HEK293 (cell line): ENCODE measurements around the gene DNAH8.

Experiments used
- CTCF ChIA-PET: fragments of 350-600 bp; formaldehyde crosslinking; extraction: SDS; loops from one replicate; lab custom pipeline; 2021; ENCODE audit warnings: antibody characterized with exemption; lab: Yijun Ruan, JAX
- POLR2A ChIA-PET: fragments of 300-600 bp; formaldehyde crosslinking; extraction: SDS; loops from one replicate; lab custom pipeline; 2020; ENCODE audit warnings: antibody characterized with exemption, inconsistent platforms; lab: Yijun Ruan, JAX
- H3K27ac ChIP-seq: fragments of 200-500 bp; sonication (Bioruptor generic); 2 replicates; pipeline ENCODE4 v1.5.1; 2014; ENCODE audit warnings: low read depth, low read length, control low read depth, inconsistent platforms; ENCODE audit errors: extremely low read depth
- H3K36me3 ChIP-seq, 2 experiments: fragments of 200-500 bp in 1 of 2; sonication (Bioruptor generic) in 1 of 2; 1 replicate in 1 of 2; 2 replicates in 1 of 2; pipeline ENCODE4 v1.5.1; 2014 to 2017; ENCODE audit warnings: inconsistent platforms in 2 of 2, low read length in 2 of 2; ENCODE audit not compliant: control insufficient read depth in 2 of 2, insufficient read depth in 1 of 2
- H3K4me1 ChIP-seq: fragments of 200-500 bp; sonication (Bioruptor generic); 2 replicates; pipeline ENCODE4 v1.5.1; 2014; ENCODE audit warnings: mild to moderate bottlenecking, low read length, inconsistent platforms; ENCODE audit not compliant: control insufficient read depth, insufficient read depth
- H3K4me3 ChIP-seq: 2 replicates; pipeline ENCODE4 v1.5.1; 2011; ENCODE audit warnings: low read depth, mild to moderate bottlenecking, control low read depth, low read length, moderate library complexity
- H3K9me3 ChIP-seq: fragments of 200-500 bp; sonication (Bioruptor generic); 2 replicates; pipeline ENCODE4 v1.5.1; 2014; ENCODE audit warnings: low read depth, low read length, inconsistent platforms; ENCODE audit not compliant: control insufficient read depth, insufficient read depth
- GLI4 ChIP-seq: fragments of 450-650 bp; formaldehyde crosslinking; IDR thresholded peaks from 2 replicates; pipeline ENCODE4 v1.5.1; 2016; ENCODE audit warnings: missing biosample characterization, missing genetic modification characterization
- GLIS1 ChIP-seq: fragments of 450-650 bp; formaldehyde crosslinking; IDR thresholded peaks from 2 replicates; pipeline ENCODE4 v1.5.1; 2016; ENCODE audit warnings: missing biosample characterization, missing genetic modification characterization
- HOXC10 ChIP-seq: sonication (generic); formaldehyde crosslinking; IDR thresholded peaks from 2 replicates; pipeline ENCODE4 v1.8.1; 2023; ENCODE audit warnings: mild to moderate bottlenecking, missing genetic modification reagents
- KLF7 ChIP-seq: fragments of 450-650 bp; formaldehyde crosslinking; IDR thresholded peaks from 2 replicates; pipeline ENCODE4 v1.5.1; 2016; ENCODE audit warnings: missing biosample characterization, missing genetic modification characterization, borderline replicate concordance
- MEIS1 ChIP-seq: sonication (generic); formaldehyde crosslinking; IDR thresholded peaks from 2 replicates; pipeline ENCODE4 v1.8.1; 2022; ENCODE audit warnings: missing genetic modification reagents, mild to moderate bottlenecking, borderline replicate concordance
- TCF7L2 ChIP-seq: IDR thresholded peaks from 2 replicates; pipeline ENCODE4 v1.6.1; 2011; ENCODE audit warnings: low read depth, mild to moderate bottlenecking, inconsistent platforms, low read length, moderate library complexity, borderline replicate concordance
- ZBTB20 ChIP-seq: fragments of 450-650 bp; formaldehyde crosslinking; IDR thresholded peaks from 2 replicates; pipeline ENCODE4 v1.5.1; 2016; ENCODE audit warnings: missing biosample characterization, missing genetic modification characterization
- ZBTB48 ChIP-seq: fragments of 450-650 bp; formaldehyde crosslinking; IDR thresholded peaks from 2 replicates; pipeline ENCODE4 v1.5.1; 2016; ENCODE audit warnings: missing biosample characterization, missing genetic modification characterization
- ZNF175 ChIP-seq: fragments of 450-650 bp; formaldehyde crosslinking; IDR thresholded peaks from 2 replicates; pipeline ENCODE4 v1.5.1; 2016; ENCODE audit warnings: missing biosample characterization, missing genetic modification characterization
- ZNF211 ChIP-seq: fragments of 450-650 bp; formaldehyde crosslinking; IDR thresholded peaks from 2 replicates; pipeline ENCODE4 v1.5.1; 2016; ENCODE audit warnings: low read depth, missing biosample characterization, missing genetic modification characterization
- ZNF266 ChIP-seq: fragments of 450-650 bp; formaldehyde crosslinking; IDR thresholded peaks from 2 replicates; pipeline ENCODE4 v1.5.1; 2016; ENCODE audit warnings: missing biosample characterization, missing genetic modification characterization, low read depth
- ZNF292 ChIP-seq: fragments of 450-650 bp; formaldehyde crosslinking; IDR thresholded peaks from 2 replicates; pipeline ENCODE4 v1.5.1; 2016; ENCODE audit warnings: low read depth, missing biosample characterization, missing genetic modification characterization, borderline replicate concordance
- ZNF311 ChIP-seq: fragments of 450-650 bp; formaldehyde crosslinking; IDR thresholded peaks from 2 replicates; pipeline ENCODE4 v1.5.1; 2017; ENCODE audit warnings: missing biosample characterization, missing genetic modification characterization, borderline replicate concordance
- ZNF521 ChIP-seq: fragments of 450-650 bp; formaldehyde crosslinking; IDR thresholded peaks from 2 replicates; pipeline ENCODE4 v1.5.1; 2017; ENCODE audit warnings: missing biosample characterization, mild to moderate bottlenecking, missing genetic modification characterization
- ZNF561 ChIP-seq: fragments of 450-650 bp; IDR thresholded peaks from 2 replicates; pipeline ENCODE4 v1.5.1; 2018; ENCODE audit warnings: missing biosample characterization, missing genetic modification characterization, borderline replicate concordance
- ZNF670 ChIP-seq: fragments of 450-650 bp; formaldehyde crosslinking; IDR thresholded peaks from 2 replicates; pipeline ENCODE4 v1.5.1; 2016; ENCODE audit warnings: missing biosample characterization, missing genetic modification characterization, low read depth
- ZNF677 ChIP-seq: fragments of 450-650 bp; IDR thresholded peaks from 2 replicates; pipeline ENCODE4 v1.5.0; 2018; ENCODE audit warnings: missing biosample characterization, mild to moderate bottlenecking, missing genetic modification characterization, moderate library complexity
- ZNF707 ChIP-seq: fragments of 450-650 bp; formaldehyde crosslinking; IDR thresholded peaks from 2 replicates; pipeline ENCODE4 v1.5.1; 2016; ENCODE audit warnings: missing biosample characterization, missing genetic modification characterization
- ZNF76 ChIP-seq: fragments of 450-650 bp; formaldehyde crosslinking; IDR thresholded peaks from 2 replicates; pipeline ENCODE4; 2016; ENCODE audit warnings: low read depth, missing biosample characterization, missing genetic modification characterization, borderline replicate concordance
- ZSCAN16 ChIP-seq: fragments of 450-650 bp; formaldehyde crosslinking; IDR thresholded peaks from 2 replicates; pipeline ENCODE4 v1.5.1; 2016; ENCODE audit warnings: missing biosample characterization, missing genetic modification characterization
- TF ChIP-seq, protein P1 (sequence below): fragments of 450-650 bp; formaldehyde crosslinking; IDR thresholded peaks from 2 replicates; pipeline ENCODE4 v1.5.1; 2016; ENCODE audit warnings: missing biosample characterization, missing genetic modification characterization
- TF ChIP-seq, protein P2 (sequence below): IDR thresholded peaks from 2 replicates; pipeline ENCODE4 v1.6.1; 2011; ENCODE audit warnings: mild to moderate bottlenecking, low read depth, low read length, borderline replicate concordance

The DNAH8 gene

DNA sequence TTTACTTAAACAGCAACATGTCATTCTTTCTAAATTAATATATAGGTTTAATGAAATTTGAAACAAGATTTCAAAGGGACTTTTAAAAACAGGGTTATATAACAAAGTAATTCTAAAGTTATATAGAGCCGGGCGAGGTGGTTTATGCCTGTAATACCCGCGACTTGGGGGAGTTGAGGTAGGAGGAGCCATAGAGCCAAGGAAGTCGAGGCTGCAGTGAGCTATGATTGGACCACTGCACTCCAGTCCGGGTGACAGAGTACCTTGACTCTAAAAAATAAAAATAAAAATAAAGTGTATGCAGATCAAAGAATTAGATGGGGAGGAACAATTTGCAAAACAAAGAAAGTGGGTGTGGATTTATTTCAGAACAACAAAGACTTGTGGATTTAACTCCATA is 182.4 kb downstream of the DNAH8 start:
- TF ChIP-seq, protein P1, sequence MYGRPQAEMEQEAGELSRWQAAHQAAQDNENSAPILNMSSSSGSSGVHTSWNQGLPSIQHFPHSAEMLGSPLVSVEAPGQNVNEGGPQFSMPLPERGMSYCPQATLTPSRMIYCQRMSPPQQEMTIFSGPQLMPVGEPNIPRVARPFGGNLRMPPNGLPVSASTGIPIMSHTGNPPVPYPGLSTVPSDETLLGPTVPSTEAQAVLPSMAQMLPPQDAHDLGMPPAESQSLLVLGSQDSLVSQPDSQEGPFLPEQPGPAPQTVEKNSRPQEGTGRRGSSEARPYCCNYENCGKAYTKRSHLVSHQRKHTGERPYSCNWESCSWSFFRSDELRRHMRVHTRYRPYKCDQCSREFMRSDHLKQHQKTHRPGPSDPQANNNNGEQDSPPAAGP (tag by site-specific recombination), result no peak
- TF ChIP-seq ZBTB48 (tag by site-specific recombination), result no peak
- TF ChIP-seq ZBTB20 (tag by site-specific recombination), result no peak
- no peak for TF ChIP-seq GLIS1 (tag by site-specific recombination)
- TF ChIP-seq ZNF311 (tag by site-specific recombination), result no peak
- CTCF ChIA-PET, result interaction anchor here (1.9 kb wide), 1 partner anchor 25 kb away, joined by 5 read pairs; no protein-coding TSS in a partner anchor
- POLR2A ChIA-PET, result no interaction called here

DNA sequence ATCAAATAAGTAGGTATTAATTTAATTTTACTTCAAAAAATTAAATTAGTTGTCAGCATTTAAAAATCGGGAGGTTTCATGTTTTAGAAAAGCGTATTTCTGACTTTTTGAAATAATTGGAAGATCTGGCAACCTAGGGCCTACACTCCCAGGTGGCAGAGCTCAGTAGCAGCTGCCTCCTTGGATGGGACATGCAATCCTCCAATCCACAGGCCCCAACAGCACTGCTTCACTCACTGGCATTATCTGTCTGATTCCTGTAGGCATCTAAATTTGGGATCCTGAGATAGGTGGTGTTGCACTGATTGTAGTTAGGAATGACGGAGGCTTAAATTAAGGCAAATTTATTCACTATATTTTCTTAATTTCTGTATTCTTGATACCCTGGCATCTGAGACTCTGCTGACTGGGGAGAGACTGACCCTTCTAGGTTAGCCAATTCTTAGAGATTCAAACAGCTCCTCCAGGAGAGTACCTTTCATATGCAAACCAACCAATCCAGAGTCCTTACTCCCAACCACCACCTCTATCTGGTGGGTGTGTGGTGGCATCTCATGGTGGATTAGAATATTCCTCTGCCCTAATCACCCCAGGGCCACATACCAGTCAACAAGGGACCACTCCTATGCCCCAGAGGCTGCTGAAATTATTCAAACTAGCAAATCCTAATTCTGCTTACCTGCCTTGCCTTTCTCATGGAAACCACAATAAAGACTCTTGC is 186.9 kb downstream of the DNAH8 start:
- Histone ChIP-seq H3K36me3 (no peaks in the 10 kb centered on the region), H3K27ac (no peak overlapping the region), H3K4me3 (no peak overlapping the region), H3K4me1 (no peaks in the 10 kb centered on the region), H3K9me3 (no peaks in the 10 kb centered on the region)
- CTCF ChIA-PET, result interaction anchor here (0.6 to 2.4 kb wide), 4 partner anchors 11 to 403 kb away, joined by 3 to 12 read pairs (median 4); no protein-coding TSS in a partner anchor
- POLR2A ChIA-PET, result no interaction called here
- no peak for TF ChIP-seq ZNF211
- TF ChIP-seq ZNF670 (tag by site-specific recombination), result no peak
- no peak for TF ChIP-seq GLIS1 (tag by site-specific recombination)
- no peak for TF ChIP-seq MEIS1 (CRISPR knock-in tag)
- TF ChIP-seq ZNF292 (tag by site-specific recombination), result no peak
- no peak for TF ChIP-seq HOXC10
- no peak for TF ChIP-seq KLF7
- TF ChIP-seq ZNF561 (tag by site-specific recombination), result no peak
- TF ChIP-seq, protein P2, sequence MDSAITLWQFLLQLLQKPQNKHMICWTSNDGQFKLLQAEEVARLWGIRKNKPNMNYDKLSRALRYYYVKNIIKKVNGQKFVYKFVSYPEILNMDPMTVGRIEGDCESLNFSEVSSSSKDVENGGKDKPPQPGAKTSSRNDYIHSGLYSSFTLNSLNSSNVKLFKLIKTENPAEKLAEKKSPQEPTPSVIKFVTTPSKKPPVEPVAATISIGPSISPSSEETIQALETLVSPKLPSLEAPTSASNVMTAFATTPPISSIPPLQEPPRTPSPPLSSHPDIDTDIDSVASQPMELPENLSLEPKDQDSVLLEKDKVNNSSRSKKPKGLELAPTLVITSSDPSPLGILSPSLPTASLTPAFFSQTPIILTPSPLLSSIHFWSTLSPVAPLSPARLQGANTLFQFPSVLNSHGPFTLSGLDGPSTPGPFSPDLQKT, result no peak
- TF ChIP-seq TCF7L2, result no peak
- TF ChIP-seq ZNF266 (tag by site-specific recombination), result no peak

More for the DNA sequence above, 182.4 kb downstream of the DNAH8 start:
- Histone ChIP-seq H3K27ac (no peak overlapping the region), H3K4me3 (no peak overlapping the region), H3K36me3 (no peaks in the 10 kb centered on the region), H3K4me1 (no peaks in the 10 kb centered on the region), H3K9me3 (no peaks in the 10 kb centered on the region)

DNA sequence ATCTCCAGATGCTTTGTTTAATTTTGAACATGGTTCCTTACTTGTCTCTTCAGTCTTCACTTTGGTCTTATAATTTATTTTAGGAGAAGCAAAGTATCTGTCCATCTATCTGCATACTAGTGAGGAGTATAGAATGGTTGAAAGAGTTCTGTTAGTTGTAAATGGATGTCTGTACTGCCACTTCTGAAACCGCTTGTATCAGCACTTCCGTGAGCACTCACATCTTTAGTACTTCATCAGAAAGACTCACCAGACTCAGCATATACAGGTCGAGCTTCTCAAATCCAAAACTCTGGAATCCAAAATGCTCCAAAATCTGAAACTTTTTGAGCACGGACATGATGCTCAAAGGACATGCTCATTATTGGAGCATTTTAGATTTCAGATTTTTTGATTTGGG is 191.5 kb downstream of the DNAH8 start:
- no peak overlapping the region for H3K4me3 ChIP-seq
- no peak overlapping the region for H3K27ac ChIP-seq
- ChIA-PET POLR2A (no interaction called here), CTCF (interaction anchor here (3.4 kb wide), 1 partner anchor 34 kb away, joined by 19 read pairs; no protein-coding TSS in a partner anchor)
- no peak for TF ChIP-seq ZSCAN16
- TF ChIP-seq GLI4 (tag by site-specific recombination), result no peak
- no peak for TF ChIP-seq ZNF707 (tag by site-specific recombination)
- no peak for TF ChIP-seq ZNF76 (tag by site-specific recombination)
- no peak for TF ChIP-seq ZNF175 (tag by site-specific recombination)
- no peak for TF ChIP-seq ZNF521 (tag by site-specific recombination)
- no peak for TF ChIP-seq ZNF677 (tag by site-specific recombination)
- peaks cover 7% of the 10 kb centered on the region; the same call in 1 of the 2 replicates for H3K4me1 ChIP-seq
- no peaks in the 10 kb centered on the region for H3K36me3 ChIP-seq
- no peaks in the 10 kb centered on the region for H3K9me3 ChIP-seq
